Body of pancreas (tissue), 4 donors: ENCODE data around the gene MAML2. TPM values are rescaled to one million over a fixed set of nuclear protein-coding genes. Genes with fewer than 3 reads are reported as not detected.

Source experiments
- ATAC-seq: fragments of 150-250 bp; one replicate; pipeline ENCODE4 v1.9.1; 2016
- DNase-seq, 4 donors: peaks; one replicate each; pipeline ENCODE4 v3.0.0-alpha.2; 2019
- H3K27ac ChIP-seq, 4 donors: fragments of 200-600 bp; sonication (generic); 1 replicate in 3 of 4; 2 replicates in 1 of 4; pipeline versions ENCODE4 v1.5.1 to v1.6.1; 2016 to 2019; ENCODE audit warnings: mild to moderate bottlenecking in 1 of 4, mixed read lengths in 1 of 4, moderate library complexity in 1 of 4
- H3K27me3 ChIP-seq, 2 donors: fragments of 200-600 bp; sonication (generic); one replicate each; pipeline ENCODE4 v1.6.0; 2016; ENCODE audit warnings: mild to moderate bottlenecking in 1 of 2
- H3K36me3 ChIP-seq, 2 donors: fragments of 200-600 bp; sonication (generic); replicated peaks in 1 of 2; 2 replicates each; pipeline ENCODE4 v1.5.1; 2016; ENCODE audit warnings: low read depth in 2 of 2; ENCODE audit not compliant: insufficient read depth in 1 of 2
- H3K4me1 ChIP-seq: fragments of 200-600 bp; sonication (generic); one replicate; pipeline ENCODE4 v1.6.0; 2016
- H3K4me3 ChIP-seq, 2 donors: fragments of 200-600 bp; sonication (generic); 1 replicate in 1 of 2; 2 replicates in 1 of 2; pipeline ENCODE4 v1.5.1; 2016 to 2019
- H3K9me3 ChIP-seq, 3 donors: fragments of 200-600 bp; sonication (generic); 1 replicate in 2 of 3; 2 replicates in 1 of 3; pipeline ENCODE4 v1.5.1; 2016
- POLR2A ChIP-seq, 3 donors: fragments of 450-650 bp; IDR thresholded peaks; one replicate each; pipeline ENCODE4 v1.6.1; 2016; ENCODE audit warnings: antibody characterized with exemption in 3 of 3, mild to moderate bottlenecking in 2 of 3
- WGBS, 2 donors: methylation state at CpG; one replicate each; pipeline ENCODE4 v1.1.5; 2017; 5-methylcytosine and 5-hydroxymethylcytosine counted together
- intact Hi-C: fragments of 100-400 bp; cut with DNase I; formaldehyde crosslinking; loops from one replicate; pipeline ENCODE4 v1.15.1; 2023
- total RNA-seq, 2 donors: library from RNA; depleted of rRNA; stranded (reverse); fragments of >200 nt; gene quantifications; one replicate each; pipeline ENCODE4 v1.1.0, GENCODE V29; 2016
- TF ChIP-seq, protein P1 (sequence below), 7 experiments: fragments of 450-650 bp in 4 of 7; fragments of 200-600 bp in 3 of 7; sonication (generic) in 3 of 7; IDR thresholded peaks; one replicate each; pipeline ENCODE4 v1.5.1; 2016 to 2019; ENCODE audit warnings: antibody characterized with exemption in 7 of 7

The MAML2 gene
- total RNA-seq, 2 donors from 2014 or later, result 7.9 to 9.9 TPM

- Histone ChIP-seq H3K27me3 (no peaks in the 10 kb centered on the region), H3K27ac (no peak overlapping the region), H3K9me3 (no peaks in the 10 kb centered on the region), H3K36me3 (no peaks in the 10 kb centered on the region), H3K4me1 (no peaks in the 10 kb centered on the region), H3K4me3 (no peak overlapping the region)
- DNase-seq (no peak), ATAC-seq (no peak)
- intact Hi-C loops, result no loop called here
- 34 to 37% methylated on average over 1 of the region's 1 CpG for WGBS, 2 donors
- TF ChIP-seq, protein P1, sequence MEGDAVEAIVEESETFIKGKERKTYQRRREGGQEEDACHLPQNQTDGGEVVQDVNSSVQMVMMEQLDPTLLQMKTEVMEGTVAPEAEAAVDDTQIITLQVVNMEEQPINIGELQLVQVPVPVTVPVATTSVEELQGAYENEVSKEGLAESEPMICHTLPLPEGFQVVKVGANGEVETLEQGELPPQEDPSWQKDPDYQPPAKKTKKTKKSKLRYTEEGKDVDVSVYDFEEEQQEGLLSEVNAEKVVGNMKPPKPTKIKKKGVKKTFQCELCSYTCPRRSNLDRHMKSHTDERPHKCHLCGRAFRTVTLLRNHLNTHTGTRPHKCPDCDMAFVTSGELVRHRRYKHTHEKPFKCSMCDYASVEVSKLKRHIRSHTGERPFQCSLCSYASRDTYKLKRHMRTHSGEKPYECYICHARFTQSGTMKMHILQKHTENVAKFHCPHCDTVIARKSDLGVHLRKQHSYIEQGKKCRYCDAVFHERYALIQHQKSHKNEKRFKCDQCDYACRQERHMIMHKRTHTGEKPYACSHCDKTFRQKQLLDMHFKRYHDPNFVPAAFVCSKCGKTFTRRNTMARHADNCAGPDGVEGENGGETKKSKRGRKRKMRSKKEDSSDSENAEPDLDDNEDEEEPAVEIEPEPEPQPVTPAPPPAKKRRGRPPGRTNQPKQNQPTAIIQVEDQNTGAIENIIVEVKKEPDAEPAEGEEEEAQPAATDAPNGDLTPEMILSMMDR (IDR thresholded peaks at IDR 0.05), result no peak
- no peak for TF ChIP-seq POLR2A (IDR thresholded peaks at IDR 0.05)
These were observed 357.7 kb downstream of the MAML2 start for GRCh38 chr11:95985174-95985808.

- 72 to 77% methylated on average over 2 of the region's 2 CpGs for WGBS, 2 donors
- no peaks in the 10 kb centered on the region for H3K4me1 ChIP-seq
- intact Hi-C loops, result no loop called here
- H3K9me3 ChIP-seq, result no peaks in the 10 kb centered on the region
- H3K27me3 ChIP-seq, result no peaks in the 10 kb centered on the region
- DNase-seq (no peak), ATAC-seq (no peak)
- H3K36me3 ChIP-seq, result no peaks in the 10 kb centered on the region
- TF ChIP-seq, protein P1 (IDR thresholded peaks at IDR 0.05), result no peak
- no peak for TF ChIP-seq POLR2A (IDR thresholded peaks at IDR 0.05)
- no peak overlapping the region for H3K4me3 ChIP-seq
- no peak overlapping the region for H3K27ac ChIP-seq
These were observed 358.9 kb downstream of the MAML2 start for GRCh38 chr11:95984072-95984471.

DNA sequence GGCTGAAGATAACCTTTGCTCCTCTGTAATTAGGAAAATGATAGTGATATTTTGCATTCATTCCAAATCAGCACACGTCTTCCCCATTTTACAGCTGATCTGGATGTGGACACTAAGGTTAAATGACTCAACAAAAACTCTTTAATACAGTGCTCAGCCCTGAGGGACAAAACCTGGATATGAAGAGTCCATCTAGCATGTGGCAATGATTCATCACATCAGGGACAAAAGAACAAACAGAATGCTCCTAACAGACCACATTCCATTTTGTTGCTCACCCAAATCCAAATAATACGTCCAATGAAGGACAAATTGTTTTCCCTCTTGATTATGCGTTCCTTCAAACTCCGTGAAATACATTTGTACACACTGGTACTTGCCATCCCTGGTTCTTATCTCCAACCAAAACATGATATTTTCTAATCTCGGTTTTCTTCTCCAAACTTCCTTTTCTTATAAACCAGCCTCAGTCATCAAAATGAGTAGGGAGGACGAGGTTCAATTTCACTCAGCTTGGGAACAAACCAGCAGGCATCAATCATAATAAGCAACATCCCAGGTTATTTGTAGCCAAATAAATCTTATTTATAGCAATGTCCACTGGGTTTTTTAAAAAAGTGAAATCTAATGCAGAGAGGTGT is 365.3 kb downstream of the MAML2 start:
- WGBS, 2 donors, result 47 to 53% methylated on average over 6 of the region's 6 CpGs
- Histone ChIP-seq H3K27ac (no peak overlapping the region), H3K4me3 (no peak overlapping the region), H3K9me3 (no peaks in the 10 kb centered on the region), H3K4me1 (no peaks in the 10 kb centered on the region), H3K36me3 (no peaks in the 10 kb centered on the region), H3K27me3 (no peaks in the 10 kb centered on the region)
- no peak for TF ChIP-seq POLR2A (IDR thresholded peaks at IDR 0.05)
- TF ChIP-seq, protein P1 (IDR thresholded peaks at IDR 0.05), result no peak
- no peak for DNase-seq
- intact Hi-C loops, result no loop called here
- ATAC-seq, result no peak

DNA sequence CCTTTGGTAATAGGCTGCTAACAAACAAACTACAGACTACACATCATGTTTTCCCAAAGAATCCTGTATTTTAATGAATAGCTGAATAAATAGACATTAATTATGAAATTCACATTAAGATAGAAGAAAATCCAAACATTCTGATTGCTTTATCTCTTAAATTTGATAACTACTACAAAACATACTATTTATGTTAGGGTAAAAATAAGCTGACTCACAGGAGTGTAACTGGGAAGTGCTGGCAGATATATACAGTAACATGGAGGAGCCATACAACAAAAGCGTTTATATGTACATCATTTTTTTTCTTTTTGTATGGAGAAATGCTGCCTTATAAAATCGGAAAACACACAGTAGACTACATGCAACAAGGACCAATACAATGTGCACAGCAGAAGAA is 366.4 kb downstream of the MAML2 start:
- no peaks in the 10 kb centered on the region for H3K36me3 ChIP-seq
- no peaks in the 10 kb centered on the region for H3K4me1 ChIP-seq
- H3K4me3 ChIP-seq, result no peak overlapping the region
- no peak for TF ChIP-seq POLR2A (IDR thresholded peaks at IDR 0.05)
- TF ChIP-seq, protein P1 (IDR thresholded peaks at IDR 0.05), result no peak
- intact Hi-C loops, result no loop called here
- H3K27ac ChIP-seq, result no peak overlapping the region
- H3K27me3 ChIP-seq, result no peaks in the 10 kb centered on the region
- DNase-seq (no peak), ATAC-seq (no peak)
- 62 to 73% methylated on average over 2 of the region's 2 CpGs for WGBS, 2 donors
- no peaks in the 10 kb centered on the region for H3K9me3 ChIP-seq

- ATAC-seq (no peak), DNase-seq (no peak)
- H3K9me3 ChIP-seq, result no peaks in the 10 kb centered on the region
- TF ChIP-seq POLR2A (IDR thresholded peaks at IDR 0.05), result no peak
- TF ChIP-seq, protein P1 (IDR thresholded peaks at IDR 0.05), result no peak
- H3K4me3 ChIP-seq, result no peak overlapping the region
- H3K27me3 ChIP-seq, result no peaks in the 10 kb centered on the region
- H3K36me3 ChIP-seq, result no peaks in the 10 kb centered on the region
- intact Hi-C loops, result no loop called here
- 65 to 71% methylated on average over 5 of the region's 5 CpGs for WGBS, 2 donors
- no peak overlapping the region for H3K27ac ChIP-seq
- no peaks in the 10 kb centered on the region for H3K4me1 ChIP-seq
These were observed 367.7 kb downstream of the MAML2 start for GRCh38 chr11:95975343-95975742.
